ENCODE data around the gene SH3TC2.

Gene SH3TC2

DNA sequence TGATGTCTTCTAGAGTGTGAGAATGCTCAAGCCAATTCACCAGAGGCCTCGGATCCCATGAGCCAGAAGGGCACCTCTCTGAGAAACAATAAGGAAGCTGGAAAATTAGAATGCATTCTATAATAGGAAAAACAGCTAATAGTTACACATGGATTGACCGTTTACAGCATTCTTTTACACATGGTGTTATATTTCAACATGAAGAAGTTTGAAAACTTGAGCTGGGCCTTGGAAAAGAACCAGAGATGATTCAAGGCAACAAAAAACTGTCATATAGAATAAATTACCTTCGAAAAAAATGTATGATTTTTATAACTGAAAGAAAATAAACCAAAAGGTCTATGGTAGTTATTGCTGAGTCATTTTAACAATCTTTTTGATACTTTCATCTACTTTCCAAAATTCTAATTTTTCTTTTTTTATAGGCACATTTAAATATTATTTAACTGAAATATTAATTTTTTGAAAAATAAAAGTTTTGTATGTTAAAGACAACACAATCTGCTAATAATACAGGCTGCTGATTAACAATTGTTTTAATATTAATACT, 6.2 kb downstream of the SH3TC2 start:
- no peak for DNase-seq

DNA sequence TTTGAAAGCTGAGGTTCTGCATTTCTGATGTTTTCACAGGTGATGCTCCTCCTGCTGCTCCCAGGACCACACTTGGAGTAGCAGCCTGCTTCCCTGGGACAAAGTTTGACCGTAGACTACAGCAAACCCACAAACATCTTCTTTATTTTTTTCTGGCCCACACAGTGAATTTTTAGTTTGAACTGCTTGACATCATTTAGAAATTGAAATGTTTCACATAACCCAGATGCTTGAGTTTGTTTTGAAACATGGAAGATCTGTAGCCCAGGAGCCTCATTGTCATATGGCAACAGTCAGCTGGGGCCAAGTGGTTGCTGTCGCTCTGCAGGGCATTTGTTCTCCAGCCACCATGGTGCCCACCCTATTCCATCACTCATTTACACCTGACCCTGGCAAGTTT, 8.4 kb downstream of the SH3TC2 start:
- no peak for DNase-seq

DNA sequence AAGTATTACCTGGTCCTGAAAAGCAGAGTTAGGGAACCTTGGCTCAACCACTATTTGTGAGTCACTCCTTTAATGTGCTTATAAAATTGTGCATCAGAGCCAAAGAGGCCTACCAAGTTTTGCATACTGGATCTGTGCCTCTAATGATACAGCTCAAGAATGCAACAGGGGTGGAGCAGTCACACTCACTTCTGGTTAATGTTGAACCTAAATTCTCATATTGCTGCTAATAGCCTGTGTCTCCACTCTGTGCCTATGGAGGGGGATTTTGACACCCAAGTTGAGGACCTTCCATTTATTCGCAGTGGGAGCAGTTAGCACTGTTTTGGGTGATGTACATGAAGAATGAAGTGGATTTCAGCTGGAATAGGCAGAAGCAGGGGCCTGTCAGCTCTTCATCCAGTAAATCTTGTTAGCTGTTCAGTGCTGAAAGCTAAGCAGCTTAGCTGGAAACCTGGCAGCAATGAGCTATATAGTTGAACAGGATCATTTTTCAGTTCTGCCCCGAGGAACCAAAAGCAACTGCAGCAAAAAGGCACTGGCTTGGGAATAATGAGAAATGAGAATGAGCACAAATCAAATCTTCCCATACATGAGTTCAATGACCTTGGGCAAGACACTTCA, 9.7 kb downstream of the SH3TC2 start:
- DNase-seq = no peak

DNA sequence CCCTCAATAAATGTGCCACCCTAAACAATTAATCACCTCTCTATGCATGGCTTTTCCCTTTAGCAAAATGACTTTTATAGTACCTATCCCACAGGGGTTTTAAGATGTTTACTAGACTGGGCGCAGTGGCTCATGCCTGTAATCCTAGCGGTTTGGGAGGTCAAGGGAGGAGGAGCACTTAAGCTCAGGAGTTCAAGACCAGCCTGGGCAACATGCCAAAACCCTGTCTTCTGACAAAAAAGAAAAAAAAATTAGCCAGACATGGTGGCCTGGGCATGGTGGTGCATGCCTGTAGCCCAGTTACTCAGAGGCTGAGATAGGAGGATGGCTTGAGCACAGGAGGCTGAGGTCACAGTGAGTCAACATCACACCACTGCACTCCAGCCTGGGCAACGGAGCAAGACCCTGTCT, 13.5 kb downstream of the SH3TC2 start:
- no peak for DNase-seq

DNA sequence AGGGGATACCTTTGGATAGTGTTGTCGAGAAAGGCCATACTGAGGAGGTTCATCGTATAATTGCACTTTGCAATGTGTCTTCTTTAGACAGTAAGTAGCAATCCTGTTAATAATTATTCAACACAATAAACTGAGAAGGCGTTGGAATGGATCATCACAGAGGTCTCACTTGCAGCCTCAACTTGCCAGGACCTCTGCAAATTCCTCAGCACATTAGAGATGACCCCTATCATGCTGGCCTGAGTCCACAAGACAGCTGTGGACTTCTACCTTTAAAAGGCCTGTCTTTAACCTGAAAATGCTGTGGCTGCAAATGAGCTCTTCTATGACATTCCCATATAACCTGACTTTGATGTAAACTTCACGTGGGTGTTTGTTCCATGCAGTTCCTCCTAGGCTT, 14.1 kb downstream of the SH3TC2 start:
- no peak for DNase-seq

DNA sequence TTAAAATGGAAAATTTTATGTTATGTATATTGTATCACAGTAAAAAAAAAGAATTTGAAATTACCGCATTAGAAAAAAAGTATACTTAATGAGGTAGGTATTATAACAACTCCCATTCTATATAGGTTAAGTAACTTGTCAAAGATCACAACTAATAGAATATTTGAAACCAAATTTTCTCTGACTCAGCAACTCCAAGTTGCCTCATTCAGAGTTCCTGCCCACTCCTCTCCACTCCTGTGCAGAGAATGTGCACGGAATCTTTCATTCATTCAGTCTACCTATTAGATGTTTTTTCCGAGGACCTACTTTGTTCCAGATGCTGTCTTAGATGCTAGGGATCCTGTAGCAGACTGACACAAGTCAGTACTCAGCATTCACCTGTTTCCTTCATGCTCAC, 15.4 kb downstream of the SH3TC2 start:
- DNase-seq = no peak

DNA sequence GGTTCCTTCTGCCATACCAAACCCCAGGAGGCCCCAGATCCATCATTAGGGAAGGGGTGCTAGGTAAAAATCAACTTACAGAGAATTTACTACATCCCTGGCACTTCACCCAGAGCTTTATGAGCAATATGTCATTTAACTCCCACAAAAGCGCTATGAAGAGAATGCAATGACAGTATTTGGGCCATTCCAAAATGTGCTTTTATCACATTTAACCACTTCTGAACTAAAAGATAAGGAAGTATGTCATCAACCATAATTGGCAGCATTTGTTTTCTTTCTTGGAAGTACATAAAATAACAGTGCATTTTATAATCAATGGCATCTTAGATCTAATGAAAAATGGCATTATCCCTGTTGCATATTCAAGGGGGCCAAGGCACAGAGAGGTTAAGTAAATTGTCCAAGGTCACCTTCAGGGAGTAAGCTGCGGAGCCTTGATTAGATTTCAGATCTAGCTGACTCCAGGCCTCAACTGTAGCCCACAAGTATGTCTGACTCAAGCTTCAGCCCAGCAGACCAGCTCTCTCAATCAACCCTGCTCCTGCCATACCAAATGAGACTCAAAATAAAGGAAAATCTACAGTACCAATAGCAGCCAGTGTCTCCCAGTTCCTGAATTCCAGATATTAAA, 16.5 kb downstream of the SH3TC2 start:
- no peak for DNase-seq

DNA sequence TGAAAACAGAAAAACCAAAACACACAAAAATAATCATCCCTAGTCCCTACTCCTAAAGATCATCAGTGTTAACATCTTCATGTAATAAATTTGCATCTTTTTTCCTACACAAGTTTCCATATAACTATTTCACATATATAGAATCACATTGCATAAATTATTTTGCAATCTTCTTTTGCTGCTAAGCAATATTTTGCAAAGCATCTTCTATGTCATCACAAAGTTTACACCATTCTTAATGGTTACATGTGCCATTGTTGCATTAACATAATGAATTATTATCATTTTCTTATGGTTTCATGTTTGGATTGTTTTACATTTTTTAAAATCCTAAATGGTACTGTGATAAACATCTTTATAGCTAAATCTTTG, 17.8 kb downstream of the SH3TC2 start:
- DNase-seq = no peak

DNA sequence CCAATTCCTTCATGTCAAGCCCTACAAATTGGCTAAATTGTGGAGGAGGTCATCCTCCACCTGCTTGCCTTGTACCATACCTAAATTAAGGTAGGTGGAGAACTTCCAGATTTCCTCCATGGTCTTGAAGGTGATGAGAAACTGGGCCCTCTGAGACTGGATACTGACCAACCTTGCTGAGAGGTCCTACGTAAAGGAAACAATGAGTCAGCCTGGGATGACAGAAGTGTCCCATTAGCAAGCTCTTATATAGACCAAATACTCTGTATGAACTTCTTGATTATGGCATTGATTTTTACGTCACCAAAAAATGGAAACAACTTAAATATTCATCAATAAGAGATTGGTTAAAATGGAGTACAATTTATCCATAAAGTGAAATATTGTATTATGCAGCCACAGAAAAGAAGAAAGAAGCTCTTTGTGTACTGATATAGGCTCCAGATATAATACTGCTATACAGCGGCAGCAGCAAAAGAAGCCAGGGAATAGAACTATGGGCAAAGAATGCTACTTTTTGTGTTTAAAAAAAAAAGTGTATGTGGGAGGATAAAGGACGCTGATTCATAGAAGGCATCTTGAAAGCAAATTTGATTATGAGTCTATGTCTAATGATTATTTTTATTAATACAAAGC, 18.3 kb downstream of the SH3TC2 start:
- no peak for DNase-seq

DNA sequence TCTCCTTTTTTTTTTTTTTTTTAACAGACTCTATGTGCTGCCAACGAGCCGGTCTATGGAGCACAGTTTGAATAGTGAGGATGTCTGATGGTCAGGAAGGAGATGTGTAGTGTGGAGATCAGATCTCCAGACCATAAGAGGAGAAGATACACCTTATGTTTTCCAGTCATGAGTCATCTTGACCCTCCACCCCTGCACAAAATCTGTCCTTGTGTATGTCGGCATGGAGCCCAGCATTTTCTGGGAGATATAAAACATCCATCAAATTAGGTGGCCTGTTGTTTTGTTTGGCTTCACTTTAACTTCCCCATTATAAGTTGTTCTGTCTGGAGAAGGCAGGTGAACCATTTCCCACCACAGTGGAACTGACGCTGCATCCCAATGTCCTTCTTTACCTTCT, 19.2 kb downstream of the SH3TC2 start:
- no peak for DNase-seq

DNA sequence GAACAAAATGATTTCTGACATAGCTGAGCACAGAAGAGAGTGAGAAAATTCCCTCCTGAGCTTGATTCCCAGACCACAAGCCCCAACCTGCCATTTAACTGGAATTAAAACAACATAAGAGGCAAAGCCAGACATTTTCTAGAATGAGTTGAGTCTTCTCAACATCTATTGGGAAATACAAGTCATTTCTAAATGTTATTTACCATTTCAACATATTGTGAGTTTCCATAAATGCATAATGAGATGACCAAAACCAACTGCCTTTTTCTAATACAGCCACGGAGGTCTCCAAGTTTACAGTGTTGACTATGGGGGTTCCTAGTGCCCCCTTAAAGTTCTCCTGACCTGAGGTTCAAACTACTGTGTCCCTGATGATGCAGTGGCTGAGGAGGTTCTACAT, 20.0 kb downstream of the SH3TC2 start:
- no peak for DNase-seq

DNA sequence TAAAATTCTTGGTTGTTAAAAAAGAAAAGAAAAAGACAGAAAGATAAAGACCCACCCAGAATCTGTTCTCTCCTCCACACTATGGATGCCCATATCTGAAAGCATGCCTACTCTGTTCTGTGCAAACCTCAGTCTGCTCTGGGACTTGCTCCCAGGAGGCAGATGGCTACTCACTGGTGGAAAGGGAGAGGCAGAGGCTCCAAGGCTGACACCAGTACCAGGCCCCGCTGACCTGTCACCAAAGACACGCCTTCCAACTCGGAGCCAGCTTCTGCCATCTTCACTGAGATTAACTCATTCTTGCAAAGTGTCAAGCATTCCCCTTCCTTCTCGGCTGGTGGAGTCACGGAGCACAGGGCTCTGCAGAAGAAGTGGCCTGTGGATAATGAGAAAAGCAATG, 21.6 kb downstream of the SH3TC2 start:
- no peak for DNase-seq

DNA sequence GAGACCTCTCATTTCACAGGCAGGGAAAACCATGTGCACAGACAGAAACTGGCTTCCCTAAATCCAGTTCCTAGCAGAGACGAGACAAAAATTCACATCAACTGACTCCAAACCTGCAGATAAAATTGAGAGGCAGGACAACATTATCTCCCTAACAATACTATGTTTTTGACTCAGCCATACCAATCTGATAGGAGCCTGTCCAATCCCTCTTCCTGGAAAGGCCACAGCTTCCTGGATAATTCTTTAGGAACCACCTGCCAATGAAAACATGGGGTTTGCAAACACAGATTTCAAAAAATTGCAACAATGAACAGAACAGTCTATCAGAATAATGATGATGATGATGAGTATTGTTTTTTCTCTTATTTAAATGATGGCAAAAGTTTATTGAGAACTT, 22.4 kb downstream of the SH3TC2 start:
- no peak for DNase-seq

DNA sequence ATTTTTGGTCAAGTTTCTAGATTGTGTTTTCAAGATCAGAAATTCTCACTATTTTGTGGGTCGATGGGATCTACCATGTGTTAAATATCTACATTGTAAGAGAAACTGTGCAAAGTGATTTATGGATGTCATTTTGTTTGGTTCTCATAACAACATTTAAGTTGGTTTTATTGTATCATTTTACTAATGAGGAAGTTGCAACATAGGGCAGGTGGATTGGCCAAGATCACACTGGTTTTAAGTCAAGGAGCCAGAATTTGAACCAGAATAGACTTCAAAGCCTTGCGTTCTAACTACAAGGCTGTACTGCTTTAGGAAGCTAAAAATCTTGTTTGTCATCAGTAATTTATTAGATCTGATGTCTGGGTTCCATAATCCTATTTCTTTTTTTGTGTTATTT, 23.4 kb downstream of the SH3TC2 start:
- no peak for DNase-seq

DNA sequence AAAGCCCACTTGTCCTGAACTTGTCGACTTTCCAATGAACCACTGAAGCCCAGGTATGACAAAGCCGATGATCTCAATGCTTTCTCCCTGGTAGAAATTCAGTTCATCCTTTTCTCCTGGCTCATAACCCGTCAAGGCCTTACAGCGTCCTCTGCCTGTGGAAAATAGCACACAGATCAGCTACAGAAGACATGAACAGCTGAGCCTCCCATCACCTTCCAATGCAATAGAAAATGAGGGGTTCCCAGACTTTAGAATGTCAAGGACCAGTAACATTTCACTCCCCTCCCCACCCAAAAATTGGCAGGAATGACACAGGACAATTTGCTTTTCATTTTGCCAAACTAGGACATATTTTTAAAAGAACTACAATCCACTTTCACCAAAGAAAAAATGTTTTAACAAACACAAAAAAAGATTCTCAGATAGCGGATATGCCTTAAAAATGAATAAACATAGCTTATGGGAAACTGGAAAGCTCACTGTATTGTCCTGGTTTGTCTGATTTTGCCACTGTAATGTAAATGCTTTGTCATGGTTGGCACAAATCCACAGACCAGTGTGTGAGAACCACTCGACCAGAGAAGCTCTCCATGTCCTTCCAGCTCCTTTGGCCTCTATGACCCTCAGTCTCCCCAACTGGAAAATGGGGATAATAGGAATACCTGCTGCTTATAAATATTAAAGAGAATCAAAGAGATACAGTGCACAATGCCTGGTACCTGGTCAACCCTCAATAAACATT, 24.4 kb downstream of the SH3TC2 start:
- no peak for DNase-seq

DNA sequence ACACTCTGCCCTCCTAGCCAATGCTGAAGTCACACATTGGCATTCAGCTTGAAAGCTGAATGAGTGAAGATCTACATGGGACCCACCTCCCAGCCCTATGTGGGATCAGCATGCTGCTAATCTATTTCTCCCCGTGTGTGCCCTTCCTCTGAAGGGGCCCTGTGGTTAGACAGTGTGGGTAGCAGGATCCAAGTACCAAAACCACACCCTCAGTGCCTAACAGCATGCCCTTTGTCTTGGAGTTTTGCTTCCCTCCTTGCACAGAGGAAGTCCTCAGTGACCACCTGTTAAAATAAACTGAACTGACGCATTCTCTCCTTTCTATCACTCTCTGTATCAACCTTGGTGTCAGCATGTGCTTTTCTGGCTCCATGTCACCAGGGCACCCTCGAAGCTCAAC, 25.0 kb downstream of the SH3TC2 start:
- DNase-seq = peak in 1 of 5 experiments; percentile 8

DNA sequence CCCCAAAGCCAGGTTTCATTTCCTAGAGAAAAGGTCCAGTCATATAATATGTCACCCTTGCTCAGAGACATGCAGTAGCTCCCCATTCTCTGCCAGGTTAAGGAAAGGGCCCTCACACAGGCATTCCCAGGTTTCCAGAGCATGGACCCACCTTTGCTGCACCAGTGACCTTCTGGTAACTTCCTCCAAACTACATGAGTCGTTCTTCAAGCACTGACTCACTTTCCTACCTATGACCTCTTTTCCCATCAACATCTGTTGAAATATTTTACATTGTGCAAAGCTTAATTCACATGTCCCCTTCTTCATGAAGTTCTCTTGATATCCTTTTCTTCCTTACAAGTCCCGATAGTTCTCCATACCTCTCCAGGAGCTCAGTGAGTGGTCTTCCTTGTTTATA, 25.9 kb downstream of the SH3TC2 start:
- DNase-seq = no peak

DNA sequence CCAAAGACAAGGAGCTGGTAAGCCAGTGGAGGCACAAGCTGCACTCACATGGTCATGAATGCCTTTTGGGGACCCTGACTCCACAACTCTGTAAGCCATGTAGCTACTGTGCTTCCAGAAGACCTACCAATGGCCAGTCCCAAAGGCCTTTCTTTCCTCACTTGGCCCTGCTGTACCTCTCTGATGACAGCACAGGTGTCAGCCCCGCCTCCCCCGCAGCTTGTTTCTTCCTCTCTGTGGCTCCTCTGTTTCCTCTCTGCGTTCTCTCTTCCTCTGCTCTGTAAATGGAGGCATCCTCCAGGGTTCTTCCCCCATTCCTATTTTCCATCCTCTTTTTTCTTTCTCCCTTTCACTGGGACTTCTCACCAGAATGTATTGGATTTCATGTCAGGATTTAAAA, 26.7 kb downstream of the SH3TC2 start:
- DNase-seq = no peak

DNA sequence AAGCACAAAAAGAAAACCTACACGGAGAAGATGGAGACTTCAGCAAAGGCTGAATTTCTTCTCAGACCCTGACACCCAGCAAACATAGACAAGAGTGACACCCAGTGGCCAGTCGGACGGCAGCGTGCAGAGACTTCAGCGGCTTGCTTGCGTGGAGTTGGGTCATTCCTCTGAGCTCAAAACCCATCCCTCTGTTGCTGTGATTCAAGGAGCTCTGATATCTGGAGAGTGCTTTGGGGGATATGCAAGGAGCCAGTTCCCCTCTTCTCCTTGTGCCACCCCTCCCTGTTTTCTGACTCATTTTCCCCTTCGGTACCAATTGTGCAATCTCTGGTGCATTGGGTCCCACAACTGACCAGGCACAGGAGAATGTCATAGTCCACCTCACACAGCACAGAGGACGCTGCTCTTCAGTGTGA, 27.5 kb downstream of the SH3TC2 start:
- peak; percentile 21 to 59 (median 36) for DNase-seq

DNA sequence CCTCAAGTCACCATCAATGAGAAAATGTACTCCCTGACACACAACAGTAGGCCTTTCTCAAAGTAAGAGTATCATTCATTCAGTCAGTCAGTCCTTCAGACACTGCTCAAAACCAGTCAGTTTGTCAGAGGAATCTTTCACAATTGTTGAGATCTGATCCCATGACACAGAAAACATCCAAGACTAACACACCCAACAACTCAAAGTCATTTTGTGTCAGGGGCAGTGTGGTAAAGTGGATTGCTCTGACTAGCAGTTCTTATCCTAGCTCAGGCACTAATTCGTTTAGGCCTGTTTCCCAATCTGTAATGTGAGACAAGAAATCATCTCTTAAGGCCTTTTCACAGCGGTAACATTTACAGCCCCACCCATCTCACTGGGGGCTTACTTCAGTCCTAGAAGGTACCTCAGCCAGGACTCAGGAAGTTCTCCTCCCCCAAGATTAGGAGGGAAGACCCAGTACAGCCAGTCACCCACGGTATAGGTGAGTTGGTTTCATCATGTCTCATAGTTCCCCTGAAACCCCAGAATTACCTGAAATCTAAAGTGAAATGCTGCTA, 31.9 kb downstream of the SH3TC2 start:
- DNase-seq = no peak

DNA sequence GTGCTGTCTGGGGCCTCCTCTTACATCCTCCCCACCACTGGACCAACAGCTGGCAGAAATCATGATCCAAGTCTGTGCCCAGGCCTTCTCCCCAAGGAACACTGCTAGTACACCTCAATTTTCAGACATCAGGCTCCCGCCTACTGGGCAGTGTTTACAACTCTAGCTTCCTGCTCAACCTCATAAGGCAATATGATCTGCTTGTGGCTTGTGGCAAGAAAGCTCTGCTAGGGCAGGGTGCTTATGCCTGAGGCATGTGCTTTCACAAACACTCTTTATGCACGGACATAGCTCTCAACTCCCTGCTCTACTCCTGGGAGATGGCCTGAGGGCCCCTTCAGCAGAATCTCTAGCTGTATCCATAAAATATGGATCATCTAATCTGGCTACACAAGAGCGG, 32.5 kb downstream of the SH3TC2 start:
- peak in 1 of 5 experiments; percentile 42 for DNase-seq

DNA sequence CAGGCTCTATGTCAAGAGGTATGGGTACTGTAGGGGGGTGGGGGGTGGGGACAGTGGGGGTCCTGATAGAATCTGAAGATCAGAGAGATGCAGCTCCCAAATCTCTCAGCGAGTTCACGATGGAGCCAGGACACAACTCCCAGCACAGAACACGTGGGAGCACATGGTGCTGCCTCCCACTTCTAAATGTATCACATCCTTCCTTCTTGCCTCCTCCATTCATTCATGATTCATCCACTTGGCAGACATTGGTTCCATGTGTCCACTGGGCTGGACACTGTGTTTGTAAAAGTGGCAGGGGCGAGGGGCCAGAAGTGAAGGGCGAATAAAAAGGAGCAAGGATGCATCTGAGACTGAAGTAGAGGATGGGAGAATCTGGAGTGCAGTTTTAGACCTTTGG, 33.9 kb downstream of the SH3TC2 start:
- no peak for DNase-seq

DNA sequence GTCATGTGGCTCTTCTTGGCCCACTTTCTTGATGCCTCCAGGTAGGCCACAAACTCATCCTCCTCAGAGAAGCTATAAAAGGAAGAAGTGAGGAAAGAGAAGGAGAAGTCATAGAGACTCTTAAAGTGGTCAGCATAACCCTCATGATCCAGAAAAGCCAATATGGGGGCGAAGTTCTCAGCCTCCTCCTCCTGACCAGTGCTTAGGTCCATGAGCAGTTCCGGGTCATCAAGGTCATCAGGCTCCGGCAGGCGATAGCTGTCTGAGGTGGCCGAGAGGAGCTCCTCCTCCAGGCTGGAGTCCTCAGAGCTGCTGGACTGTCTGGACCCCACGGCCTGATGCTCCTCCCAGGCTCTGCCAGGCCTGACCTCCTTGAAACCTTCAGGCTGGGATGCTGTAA, 34.7 kb downstream of the SH3TC2 start:
- no peak for DNase-seq
